ENCODE measurements around the gene MIPEP.

MIPEP gene

GRCh38 chr13:23725922-23726321 is 163.3 kb downstream of the MIPEP start:
- DNase-seq (ENCODE audit: low read depth) = no peak
- TF ChIP-seq CTCF (conservative IDR thresholded peaks at IDR 0.05; ENCODE audit: low read depth, low read length) = no peak
- H3K4me3 ChIP-seq (ENCODE audit: low read length) = no peak overlapping the region

DNA sequence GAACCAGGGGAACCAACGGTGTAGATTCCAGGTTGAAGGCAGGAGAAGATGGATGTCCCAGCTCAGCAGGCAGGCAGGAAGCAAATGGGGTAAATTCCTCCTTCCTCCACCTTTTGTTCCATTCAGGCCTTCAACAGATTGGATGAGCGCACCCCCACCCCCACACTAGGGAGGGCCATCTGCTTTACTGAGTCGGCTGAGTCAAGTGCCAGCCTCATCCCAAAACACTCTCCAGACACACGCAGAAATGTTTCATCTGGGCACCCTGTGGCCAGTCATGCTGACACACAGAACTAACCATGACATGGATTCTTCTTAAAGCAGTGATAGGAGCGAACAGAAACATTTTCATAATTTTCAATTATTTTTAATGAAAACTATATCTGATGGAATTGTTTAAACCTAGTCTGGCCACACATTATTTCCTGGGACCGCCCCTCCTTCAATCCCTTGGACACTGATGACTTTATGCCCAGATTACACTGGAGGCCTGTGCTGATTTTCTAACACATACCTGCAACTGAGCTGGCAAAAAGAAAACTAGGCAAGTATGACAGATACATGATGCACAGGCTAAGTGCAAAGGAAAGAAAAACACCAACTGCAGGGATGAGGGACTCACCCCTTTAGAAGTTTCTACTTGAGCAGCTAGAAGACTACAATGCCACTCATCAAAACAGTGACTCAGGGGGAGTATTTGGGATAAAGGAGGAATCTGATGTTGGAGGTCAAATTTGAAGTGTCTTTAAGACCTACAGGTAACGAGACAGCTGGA is 164.8 kb downstream of the MIPEP start:
- H3K4me3 ChIP-seq (ENCODE audit: low read length) = no peak overlapping the region
- TF ChIP-seq CTCF (conservative IDR thresholded peaks at IDR 0.05; ENCODE audit: low read depth, low read length) = no peak
- DNase-seq (ENCODE audit: low read depth) = no peak

DNA sequence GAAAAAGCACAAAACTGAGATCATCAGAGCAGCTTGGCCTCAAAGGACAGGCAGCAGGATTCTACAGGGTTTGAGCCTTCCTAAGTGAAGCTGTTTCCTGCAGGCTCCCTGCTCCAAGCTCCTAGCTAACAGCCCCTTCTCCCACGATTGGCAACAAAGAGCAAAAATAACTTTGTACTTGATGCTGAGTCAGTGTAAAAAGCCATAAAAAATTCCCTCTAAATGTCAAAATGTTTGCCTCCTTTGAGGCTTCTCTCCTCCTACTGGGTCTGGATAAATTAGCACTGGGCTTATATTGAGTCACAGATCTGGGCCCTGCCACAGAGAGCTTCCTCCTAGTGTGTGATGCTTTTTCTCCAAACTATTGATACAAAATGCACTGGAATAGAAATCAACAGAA is 165.7 kb downstream of the MIPEP start:
- DNase-seq (ENCODE audit: low read depth) = no peak
- no peak for TF ChIP-seq CTCF (conservative IDR thresholded peaks at IDR 0.05; ENCODE audit: low read depth, low read length)
- H3K4me3 ChIP-seq (ENCODE audit: low read length) = no peak overlapping the region

GRCh38 chr13:23722726-23723453 is 166.3 kb downstream of the MIPEP start:
- TF ChIP-seq CTCF (conservative IDR thresholded peaks at IDR 0.05; ENCODE audit: low read depth, low read length) = no peak
- no peak overlapping the region for H3K4me3 ChIP-seq (ENCODE audit: low read length)
- no peak for DNase-seq (ENCODE audit: low read depth)

GRCh38 chr13:23718996-23719395 is 170.2 kb downstream of the MIPEP start:
- DNase-seq (ENCODE audit: low read depth) = no peak
- TF ChIP-seq CTCF (conservative IDR thresholded peaks at IDR 0.05; ENCODE audit: low read depth, low read length) = no peak
- no peak overlapping the region for H3K4me3 ChIP-seq (ENCODE audit: low read length)

DNA sequence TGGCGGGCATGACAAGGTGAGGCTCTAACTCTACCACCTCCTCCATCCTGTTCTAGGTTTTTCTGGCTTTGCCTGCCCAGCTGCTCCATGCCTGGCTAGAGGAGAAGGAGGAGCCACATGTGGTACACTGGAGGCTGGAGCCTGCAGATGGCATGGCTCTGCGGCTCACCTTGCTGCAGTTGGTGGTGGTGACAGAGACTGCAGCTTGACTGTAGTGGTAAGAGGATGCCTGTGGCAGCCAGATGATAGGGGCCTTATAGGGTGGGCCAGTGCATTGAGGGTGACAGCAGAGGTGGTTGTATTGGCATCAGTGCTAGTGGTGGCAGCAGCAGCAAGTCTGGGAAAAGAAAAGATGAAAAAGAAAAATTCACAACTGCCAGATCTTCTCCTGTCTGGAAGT is 172.8 kb downstream of the MIPEP start:
- no peak for DNase-seq (ENCODE audit: low read depth)
- H3K4me3 ChIP-seq (ENCODE audit: low read length) = no peak overlapping the region
- no peak for TF ChIP-seq CTCF (conservative IDR thresholded peaks at IDR 0.05; ENCODE audit: low read depth, low read length)
